GF-D8 (cell line): Measurements from ENCODE around the gene PIP4K2C.
A peak's percentile ranks its signal among the peaks of the same experiment; 100 is the strongest.
"Not testable (repeated sequence)": the region's sequence is repeated elsewhere in the genome, so short reads cannot be mapped to it uniquely, and the experiment has no call there.

Source experiments
- DNase-seq: peaks from one replicate; lab custom pipeline; 2025; lab: John Stamatoyannopoulos, UW

Gene PIP4K2C

GRCh38 chr12:57609781-57610553 is 19.0 kb downstream of the PIP4K2C start:
- DNase-seq: no peak

GRCh38 chr12:57610554-57611107 is 19.6 kb downstream of the PIP4K2C start:
- DNase-seq: no peak

- no peak for DNase-seq
Measured at GRCh38 chr12:57611108-57611826, 20.3 kb downstream of the PIP4K2C start, which contains the start of gene ARHGEF25. TSS of gene ARHGEF25 (plus strand) at chr12:57611435. CDS start at chr12:57611895, 460 bp downstream.

- DNase-seq: no peak
Measured at GRCh38 chr12:57611827-57612710, 21.1 kb downstream of the PIP4K2C start.

GRCh38 chr12:57612711-57613426 is 21.9 kb downstream of the PIP4K2C start:
- no peak for DNase-seq

GRCh38 chr12:57613427-57614109 is 22.6 kb downstream of the PIP4K2C start:
- DNase-seq: no peak

GRCh38 chr12:57614178-57614947 is 23.4 kb downstream of the PIP4K2C start:
- DNase-seq: no peak

GRCh38 chr12:57614948-57615500 is 24.0 kb downstream of the PIP4K2C start:
- no peak for DNase-seq

GRCh38 chr12:57615637-57616036 is 24.6 kb downstream of the PIP4K2C start:
- DNase-seq: no peak

GRCh38 chr12:57616383-57617101 is 25.6 kb downstream of the PIP4K2C start:
- DNase-seq: no peak

- DNase-seq: no peak
Measured at GRCh38 chr12:57617942-57618341, 26.9 kb downstream of the PIP4K2C start.

GRCh38 chr12:57618431-57618830 is 27.4 kb downstream of the PIP4K2C start:
- DNase-seq: not testable (repeated sequence)

GRCh38 chr12:57618966-57619433 is 28.0 kb downstream of the PIP4K2C start:
- no peak for DNase-seq

GRCh38 chr12:57619434-57620244 is 28.6 kb downstream of the PIP4K2C start:
- no peak for DNase-seq

GRCh38 chr12:57620245-57620935 is 29.4 kb downstream of the PIP4K2C start:
- no peak for DNase-seq

GRCh38 chr12:57620936-57621496 is 30.0 kb downstream of the PIP4K2C start:
- DNase-seq: peak; percentile 1
